Common myeloid progenitor, CD34-positive (primary cell): ENCODE results near the gene RAPSN.
A peak's percentile ranks its signal among the peaks of the same experiment; 100 is the strongest.

Experiments used
- CTCF ChIA-PET: fragments of 350-600 bp; sonication (Branson Sonifier 250); formaldehyde crosslinking; loops from one replicate; lab custom pipeline; 2021; ENCODE audit warnings: antibody characterized with exemption; lab: Charles Lee
- POLR2A ChIA-PET: fragments of 350-600 bp; sonication (Branson Sonifier 250); formaldehyde crosslinking; loops from one replicate; lab custom pipeline; 2021; ENCODE audit warnings: antibody characterized with exemption; lab: Charles Lee
- DNase-seq, 3 donors: peaks; one replicate each; pipeline versions ENCODE4 v3.0.0 to v3.0.0-alpha.2; 2013
- H3K27ac ChIP-seq, 2 experiments: 1 replicate in 1 of 2; 2 replicates in 1 of 2; pipeline ENCODE4 v1.7.0; 2013; ENCODE audit warnings: inconsistent platforms in 2 of 2, low read length in 2 of 2, mild to moderate bottlenecking in 2 of 2, low read depth in 1 of 2, moderate library complexity in 1 of 2; ENCODE audit not compliant: severe bottlenecking in 2 of 2, insufficient read depth in 1 of 2, poor library complexity in 1 of 2
- H3K27me3 ChIP-seq, 5 experiments: replicated peaks in 2 of 5; 1 replicate in 3 of 5; 2 replicates in 2 of 5; pipeline versions ENCODE4 v1.6.1 to v1.7.0; 2013; ENCODE audit warnings: low read length in 4 of 5, mild to moderate bottlenecking in 2 of 5, moderate library complexity in 2 of 5, inconsistent platforms in 1 of 5; ENCODE audit not compliant: insufficient read depth in 5 of 5, control insufficient read depth in 4 of 5
- H3K36me3 ChIP-seq, 4 experiments: 1 replicate in 2 of 4; 2 replicates in 2 of 4; pipeline versions ENCODE4 v1.6.1 to v1.7.0; 2013; ENCODE audit warnings: low read length in 3 of 4, control low read depth in 1 of 4, mild to moderate bottlenecking in 1 of 4; ENCODE audit not compliant: control insufficient read depth in 4 of 4, insufficient read depth in 4 of 4
- H3K4me1 ChIP-seq, 4 experiments: 1 replicate in 3 of 4; 2 replicates in 1 of 4; pipeline versions ENCODE4 v1.6.1 to v1.7.1; 2013; ENCODE audit warnings: low read length in 3 of 4, mild to moderate bottlenecking in 3 of 4, control low read depth in 1 of 4, inconsistent platforms in 1 of 4, moderate library complexity in 1 of 4; ENCODE audit not compliant: control insufficient read depth in 4 of 4, insufficient read depth in 4 of 4; ENCODE audit errors: control extremely low read depth in 1 of 4
- H3K4me3 ChIP-seq, 7 experiments: 1 replicate in 4 of 7; 2 replicates in 3 of 7; pipeline versions ENCODE4 v1.5.1 to v1.7.0; 2013; ENCODE audit warnings: mild to moderate bottlenecking in 7 of 7, low read length in 6 of 7, moderate library complexity in 6 of 7, inconsistent platforms in 2 of 7, low read depth in 2 of 7, control low read depth in 1 of 7; ENCODE audit not compliant: insufficient read depth in 4 of 7, control insufficient read depth in 1 of 7; ENCODE audit errors: extremely low read depth in 1 of 7
- H3K9me3 ChIP-seq, 5 experiments: 1 replicate in 4 of 5; 2 replicates in 1 of 5; pipeline versions ENCODE4 v1.6.1 to v1.7.1; 2013; ENCODE audit warnings: low read length in 4 of 5, mild to moderate bottlenecking in 2 of 5, inconsistent platforms in 1 of 5, low read depth in 1 of 5, moderate library complexity in 1 of 5; ENCODE audit not compliant: control insufficient read depth in 4 of 5, insufficient read depth in 2 of 5; ENCODE audit errors: control extremely low read depth in 1 of 5
- WGBS: methylation state at CpG from one replicate; pipeline ENCODE4 v1.1.5; 2013; ENCODE audit not compliant: insufficient coverage; 5-methylcytosine and 5-hydroxymethylcytosine counted together

The RAPSN gene

GRCh38 chr11:47392546-47393162 lies 56.3 kb downstream of the RAPSN start:
- Histone ChIP-seq H3K4me3 (peak overlapping the region in 4 of 7 experiments; percentile 7 to 72 (median 36)), H3K27me3 (no peaks in the 10 kb centered on the region), H3K36me3 (peaks cover 0 to 6% (median 0%) of the 10 kb centered on the region in 4 experiments), H3K4me1 (peaks cover 9 to 95% (median 93%) of the 10 kb centered on the region in 4 experiments), H3K27ac (peak overlapping the region; percentile 90 to 97), H3K9me3 (no peaks in the 10 kb centered on the region)
- DNase-seq = no peak
- 69% methylated on average over 9 of the region's 14 CpGs for WGBS
- CTCF ChIA-PET = interaction anchor here (0.8 to 13.8 kb wide), 5 partner anchors 13 to 29 kb away, joined by 3 to 138 read pairs (median 63); partner anchors contain the start of genes SLC39A13 and SPI1
- POLR2A ChIA-PET = interaction anchor here (0.6 to 5.2 kb wide), 7 partner anchors 10 to 32 kb away, joined by 3 to 68 read pairs (median 4); partner anchors contain the start of genes SLC39A13 and SPI1

DNA sequence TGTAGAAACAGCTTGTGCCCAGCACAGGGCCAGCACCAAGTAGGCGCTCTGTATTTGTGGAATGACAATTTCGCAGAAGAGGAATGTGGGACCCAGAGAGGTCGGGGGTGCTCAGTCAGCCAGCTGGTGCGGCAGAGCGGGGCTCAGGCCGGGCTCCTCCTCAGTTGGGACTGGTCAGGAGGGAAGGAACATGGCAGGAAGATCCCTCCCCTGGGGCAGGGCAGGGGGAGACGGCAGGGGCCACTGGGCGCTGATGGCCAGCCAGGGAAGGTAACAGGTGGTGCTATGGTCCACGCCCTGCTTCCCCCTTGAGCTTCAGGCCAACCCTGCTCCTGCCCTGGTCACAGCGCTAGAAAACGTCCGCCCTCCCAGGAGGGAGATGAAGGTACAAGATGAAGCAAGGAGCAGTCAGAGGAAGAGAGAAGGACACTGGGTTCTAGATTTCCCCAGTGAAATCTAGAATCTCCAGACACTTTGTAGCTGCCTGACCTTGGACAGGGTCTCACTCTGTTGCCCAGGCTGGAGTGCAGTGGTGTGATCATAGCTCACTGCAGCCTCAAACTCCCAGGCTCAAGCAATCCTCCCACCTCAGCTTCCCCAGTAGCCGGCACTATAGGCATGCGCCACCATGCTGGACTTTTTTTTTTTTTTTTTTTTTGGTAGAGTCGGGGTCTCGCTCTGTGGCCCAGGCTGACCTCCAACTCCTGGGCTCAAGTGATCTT lies 57.1 kb downstream of the RAPSN start:
- POLR2A ChIA-PET = interaction anchor here (0.6 to 5.2 kb wide), 6 partner anchors 8 to 31 kb away, joined by 3 to 68 read pairs (median 4); partner anchors contain the start of genes SLC39A13 and SPI1
- Histone ChIP-seq H3K4me3 (peak overlapping the region in 1 of 7 experiments; percentile 60), H3K4me1 (peaks cover 9 to 88% (median 87%) of the 10 kb centered on the region in 4 experiments), H3K9me3 (no peaks in the 10 kb centered on the region), H3K36me3 (peaks cover 0 to 6% (median 0%) of the 10 kb centered on the region in 4 experiments), H3K27ac (no peak overlapping the region), H3K27me3 (no peaks in the 10 kb centered on the region)
- WGBS = 95% methylated on average over 13 of the region's 16 CpGs
- no peak for DNase-seq
- CTCF ChIA-PET = interaction anchor here (0.6 to 13.8 kb wide), 6 partner anchors 8 to 389 kb away, joined by 3 to 138 read pairs (median 38); partner anchors contain the start of genes SLC39A13 and SPI1

DNA sequence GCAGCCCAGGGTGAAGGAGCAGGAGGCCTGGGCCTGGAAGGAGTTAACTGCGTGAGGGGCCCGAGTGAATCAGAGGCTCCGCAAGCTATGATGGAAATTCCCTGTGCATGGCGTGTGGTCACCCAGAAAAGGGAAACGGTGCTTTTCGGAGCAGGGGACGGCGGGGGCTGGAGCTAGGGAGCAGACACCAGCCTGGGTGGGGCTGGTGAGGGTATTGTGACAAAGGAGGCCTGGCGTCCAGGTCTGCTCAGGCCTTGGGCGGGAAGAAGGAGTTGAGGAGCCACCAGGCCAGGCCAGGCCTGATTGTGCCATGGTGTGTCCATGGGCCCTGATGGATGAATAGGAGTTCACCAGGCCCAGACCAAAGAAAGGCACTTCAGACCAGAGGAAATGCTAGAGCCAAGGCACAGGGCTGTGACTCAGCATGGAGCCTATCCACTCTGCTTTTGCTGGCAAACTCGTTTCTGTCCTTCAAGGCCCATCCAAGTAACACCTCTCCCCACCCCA lies 57.8 kb downstream of the RAPSN start:
- Histone ChIP-seq H3K4me1 (peaks cover 9 to 84% (median 83%) of the 10 kb centered on the region in 4 experiments), H3K27ac (no peak overlapping the region)
- CTCF ChIA-PET = interaction anchor here (2.2 to 13.8 kb wide), 4 partner anchors 9 to 18 kb away, joined by 12 to 138 read pairs (median 100); partner anchors contain the start of genes SLC39A13 and SPI1

GRCh38 chr11:47390422-47390760 lies 58.5 kb downstream of the RAPSN start:
- CTCF ChIA-PET = interaction anchor here (1.2 to 13.8 kb wide), 6 partner anchors 9 to 62 kb away, joined by 3 to 138 read pairs (median 38); partner anchors contain the start of genes SLC39A13 and SPI1
- Histone ChIP-seq H3K4me1 (peaks cover 6 to 77% (median 75%) of the 10 kb centered on the region in 4 experiments), H3K27ac (peak overlapping the region in 1 of 2 experiments; percentile 25), H3K36me3 (peaks cover 0 to 6% (median 0%) of the 10 kb centered on the region in 4 experiments), H3K4me3 (no peak overlapping the region), H3K27me3 (no peaks in the 10 kb centered on the region), H3K9me3 (no peaks in the 10 kb centered on the region)
- POLR2A ChIA-PET = interaction anchor here (1.0 to 5.2 kb wide), 3 partner anchors 10 to 13 kb away, joined by 5 to 68 read pairs (median 15); partner anchors contain the start of gene SPI1
- WGBS = 94% methylated on average over 6 of the region's 6 CpGs
- DNase-seq = no peak

More for the DNA sequence above, 57.8 kb downstream of the RAPSN start:
- POLR2A ChIA-PET = interaction anchor here (1.2 to 5.2 kb wide), 2 partner anchors 9 to 14 kb away, joined by 8 to 68 read pairs; partner anchors contain the start of gene SPI1
- Histone ChIP-seq H3K27me3 (no peaks in the 10 kb centered on the region), H3K36me3 (peaks cover 0 to 6% (median 0%) of the 10 kb centered on the region in 4 experiments), H3K4me3 (no peak overlapping the region), H3K9me3 (no peaks in the 10 kb centered on the region)
- peak in 2 of 3 donors; percentile 59 to 69 for DNase-seq
- WGBS = 77% methylated on average over 11 of the region's 11 CpGs

DNA sequence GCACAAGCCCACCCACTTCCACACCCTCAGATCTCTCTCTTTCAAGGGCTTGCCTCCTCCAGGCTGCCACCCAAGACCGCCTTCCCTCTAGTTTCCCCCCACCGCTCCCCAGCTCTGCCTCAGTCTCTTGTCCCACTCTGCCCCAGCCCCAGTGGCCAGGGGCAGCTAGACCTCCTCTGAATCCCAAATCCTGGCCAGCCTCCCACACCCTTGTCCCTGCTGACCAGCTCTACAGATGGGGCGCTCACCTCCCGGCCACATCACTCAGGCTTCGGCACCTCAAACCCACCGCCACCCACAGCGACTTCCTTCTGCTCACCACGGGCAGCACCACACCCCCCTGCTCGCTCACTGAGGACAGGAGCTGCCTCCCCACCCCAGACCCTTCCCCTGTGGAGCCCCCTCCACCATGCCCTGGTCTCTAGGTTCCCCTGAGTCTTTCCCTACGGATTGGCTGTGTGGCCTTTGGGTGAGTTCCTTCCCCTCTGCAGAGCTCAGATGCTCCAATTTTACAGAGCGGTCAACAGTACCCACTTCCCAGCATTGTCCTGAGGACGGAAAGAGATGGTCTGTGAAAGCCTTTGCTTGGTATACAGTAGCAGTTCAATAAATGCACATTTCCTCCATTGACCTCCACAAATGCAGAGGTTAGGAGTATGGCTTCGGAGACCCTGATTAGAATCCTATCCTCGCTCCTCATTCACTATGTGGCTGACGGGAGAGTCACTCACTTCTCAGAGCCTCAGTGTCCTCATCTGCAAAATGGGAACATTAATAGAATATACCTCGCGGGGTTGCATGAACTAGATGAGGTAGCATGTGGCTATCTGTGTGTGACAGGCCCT lies 59.1 kb downstream of the RAPSN start:
- Histone ChIP-seq H3K36me3 (peaks cover 0 to 6% (median 0%) of the 10 kb centered on the region in 4 experiments), H3K4me1 (peaks cover 6 to 71% (median 70%) of the 10 kb centered on the region in 4 experiments), H3K9me3 (no peaks in the 10 kb centered on the region), H3K4me3 (peak overlapping the region in 1 of 7 experiments; percentile 43), H3K27me3 (no peaks in the 10 kb centered on the region), H3K27ac (no peak overlapping the region)
- ChIA-PET POLR2A (interaction anchor here (0.6 to 2.7 kb wide), 3 partner anchors 10 to 30 kb away, joined by 3 to 15 read pairs (median 5); partner anchors contain the start of gene SPI1), CTCF (interaction anchor here (1.2 to 13.8 kb wide), 6 partner anchors 10 to 63 kb away, joined by 3 to 138 read pairs (median 38); partner anchors contain the start of genes SLC39A13 and SPI1)
- 45% methylated on average over 11 of the region's 17 CpGs for WGBS
- DNase-seq = peak in 1 of 3 donors; percentile 59
